Lung (tissue), 12 donors: Measurements from ENCODE around the gene GHR. TPM values are rescaled to one million over a fixed set of nuclear protein-coding genes. Genes with fewer than 3 reads are reported as not detected.

Experiments used
- ATAC-seq: fragments of 200-7000 bp; cut with Tn5 transposase; one replicate; pipeline ENCODE4 v1.9.1; 2020; ENCODE audit warnings: moderate number of reproducible peaks; ENCODE audit not compliant: insufficient read depth, low FRiP score
- DNase-seq, 3 donors: peaks; one replicate each; pipeline ENCODE4 v3.0.0-alpha.2; 2013 to 2017
- H3K27ac ChIP-seq, 2 donors: one replicate each; pipeline ENCODE4 v1.5.1; 2013; ENCODE audit warnings: mild to moderate bottlenecking in 2 of 2, moderate library complexity in 2 of 2, control low read depth in 1 of 2, inconsistent platforms in 1 of 2, low read depth in 1 of 2, low read length in 1 of 2
- H3K27me3 ChIP-seq, 3 donors: one replicate each; pipeline ENCODE4 v1.5.1; 2013; ENCODE audit warnings: low read length in 2 of 3; ENCODE audit not compliant: control insufficient read depth in 3 of 3, insufficient read depth in 3 of 3
- H3K36me3 ChIP-seq, 4 donors: one replicate each; pipeline ENCODE4 v1.5.1; 2013; ENCODE audit warnings: low read length in 4 of 4, mild to moderate bottlenecking in 1 of 4, moderate library complexity in 1 of 4; ENCODE audit not compliant: control insufficient read depth in 4 of 4, insufficient read depth in 4 of 4
- H3K4me1 ChIP-seq, 5 donors: one replicate each; pipeline ENCODE4 v1.5.1; 2013; ENCODE audit warnings: low read length in 5 of 5, mild to moderate bottlenecking in 2 of 5, moderate library complexity in 1 of 5; ENCODE audit not compliant: control insufficient read depth in 5 of 5, insufficient read depth in 5 of 5
- H3K4me3 ChIP-seq: one replicate; pipeline ENCODE4 v1.5.1; 2013; ENCODE audit warnings: mild to moderate bottlenecking, control low read depth, moderate library complexity
- H3K9ac ChIP-seq, 2 donors: one replicate each; pipeline ENCODE4 v1.5.1; 2013; ENCODE audit warnings: low read length in 2 of 2, control low read depth in 1 of 2; ENCODE audit not compliant: insufficient read depth in 1 of 2
- H3K9me3 ChIP-seq, 4 donors: one replicate each; pipeline ENCODE4 v1.5.1; 2013; ENCODE audit warnings: low read length in 3 of 4, mild to moderate bottlenecking in 1 of 4, moderate library complexity in 1 of 4; ENCODE audit not compliant: control insufficient read depth in 4 of 4, insufficient read depth in 3 of 4
- WGBS, 2 donors: extraction: QIAGEN DNeasy Blood & Tissue Kit; methylation state at CpG; one replicate each; pipeline ENCODE4 v1.1.7; 2013; 5-methylcytosine and 5-hydroxymethylcytosine counted together
- polyA plus RNA-seq, 2 donors: library from polyadenylated mRNA; stranded (reverse); fragments of 200-250 nt; gene quantifications; one replicate each; pipeline ENCODE4 v1.2.1, GENCODE V29; 2013
- total RNA-seq, 2 donors: library from RNA; depleted of rRNA in 1 of 2; stranded (reverse); fragments of >200 nt in 1 of 2; gene quantifications; one replicate each; pipeline ENCODE4 v1.2.1, GENCODE V29; 2014 to 2021
- TF ChIP-seq, protein P1 (sequence below): IDR thresholded peaks from 2 replicates; pipeline ENCODE4 v1.5.1; 2012; ENCODE audit warnings: mild to moderate bottlenecking; ENCODE audit errors: control extremely low read depth, extremely low read depth
- donor health status: control.
- donor health status: control.
- donor health status: Bipolar disorder and iron deficiency.
- donor health status: healthy.
- donor health status: DM: yes; HTN: yes; CAD: no.

GHR gene
- total and polyA plus RNA-seq, 4 donors: 0.98 to 23.8 (median 3.2) TPM

DNA sequence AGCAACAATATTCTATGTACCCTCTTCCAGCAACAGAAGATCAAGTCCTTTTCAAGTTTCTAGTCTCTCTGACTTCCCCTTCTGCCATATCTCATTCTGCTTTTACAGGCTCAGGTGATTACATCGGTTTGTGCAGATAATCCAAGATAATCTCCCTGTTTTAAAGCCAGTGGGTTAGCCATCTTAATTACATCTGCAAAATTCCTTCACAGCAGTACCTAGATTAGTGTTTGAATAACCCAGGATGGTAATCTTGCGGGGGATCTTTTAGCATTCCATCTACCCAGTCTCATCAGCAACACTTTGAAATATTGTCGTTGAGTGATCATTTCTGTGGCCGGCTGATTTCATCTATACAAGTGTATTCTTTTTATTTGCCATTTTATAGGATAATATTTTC, 130.2 kb downstream of the GHR start:
- ATAC-seq (no peak), DNase-seq (no peak)
- Histone ChIP-seq H3K36me3 (no peaks in the 10 kb centered on the region), H3K4me3 (no peak overlapping the region), H3K27me3 (no peaks in the 10 kb centered on the region), H3K27ac (no peak overlapping the region), H3K9me3 (no peaks in the 10 kb centered on the region), H3K9ac (no peak overlapping the region), H3K4me1 (peaks cover 0 to 36% (median 2%) of the 10 kb centered on the region in 5 donors)
- TF ChIP-seq, protein P1, sequence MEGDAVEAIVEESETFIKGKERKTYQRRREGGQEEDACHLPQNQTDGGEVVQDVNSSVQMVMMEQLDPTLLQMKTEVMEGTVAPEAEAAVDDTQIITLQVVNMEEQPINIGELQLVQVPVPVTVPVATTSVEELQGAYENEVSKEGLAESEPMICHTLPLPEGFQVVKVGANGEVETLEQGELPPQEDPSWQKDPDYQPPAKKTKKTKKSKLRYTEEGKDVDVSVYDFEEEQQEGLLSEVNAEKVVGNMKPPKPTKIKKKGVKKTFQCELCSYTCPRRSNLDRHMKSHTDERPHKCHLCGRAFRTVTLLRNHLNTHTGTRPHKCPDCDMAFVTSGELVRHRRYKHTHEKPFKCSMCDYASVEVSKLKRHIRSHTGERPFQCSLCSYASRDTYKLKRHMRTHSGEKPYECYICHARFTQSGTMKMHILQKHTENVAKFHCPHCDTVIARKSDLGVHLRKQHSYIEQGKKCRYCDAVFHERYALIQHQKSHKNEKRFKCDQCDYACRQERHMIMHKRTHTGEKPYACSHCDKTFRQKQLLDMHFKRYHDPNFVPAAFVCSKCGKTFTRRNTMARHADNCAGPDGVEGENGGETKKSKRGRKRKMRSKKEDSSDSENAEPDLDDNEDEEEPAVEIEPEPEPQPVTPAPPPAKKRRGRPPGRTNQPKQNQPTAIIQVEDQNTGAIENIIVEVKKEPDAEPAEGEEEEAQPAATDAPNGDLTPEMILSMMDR: no peak
- WGBS, 2 donors: 64 to 89% methylated on average over 4 of the region's 4 CpGs

DNA sequence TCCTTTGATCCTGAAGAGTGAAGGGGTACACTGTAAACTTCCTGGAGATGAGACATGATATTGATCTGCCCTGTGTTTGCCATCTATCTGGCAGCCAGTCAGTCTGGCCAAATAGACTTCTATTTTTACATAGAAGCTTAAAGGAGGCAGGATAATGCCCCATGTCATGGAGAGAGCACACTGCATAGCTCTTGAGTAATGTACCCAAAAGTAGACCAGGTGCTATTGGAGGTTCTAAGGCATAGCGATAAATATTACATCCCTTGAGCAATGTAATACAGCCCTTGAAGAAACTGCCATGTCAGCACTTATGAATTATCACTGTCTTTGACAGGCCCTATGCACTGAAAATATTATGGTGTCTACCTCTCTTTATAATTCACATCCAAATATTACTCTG, 131.8 kb downstream of the GHR start:
- Histone ChIP-seq H3K4me3 (no peak overlapping the region), H3K27ac (no peak overlapping the region), H3K9ac (no peak overlapping the region), H3K9me3 (no peaks in the 10 kb centered on the region), H3K27me3 (no peaks in the 10 kb centered on the region), H3K4me1 (peaks cover 0 to 29% (median 0%) of the 10 kb centered on the region in 5 donors), H3K36me3 (no peaks in the 10 kb centered on the region)
- TF ChIP-seq, protein P1: no peak
- ATAC-seq (no peak), DNase-seq (no peak)
- 96 to 97% methylated on average over 1 of the region's 1 CpG for WGBS, 2 donors

DNA sequence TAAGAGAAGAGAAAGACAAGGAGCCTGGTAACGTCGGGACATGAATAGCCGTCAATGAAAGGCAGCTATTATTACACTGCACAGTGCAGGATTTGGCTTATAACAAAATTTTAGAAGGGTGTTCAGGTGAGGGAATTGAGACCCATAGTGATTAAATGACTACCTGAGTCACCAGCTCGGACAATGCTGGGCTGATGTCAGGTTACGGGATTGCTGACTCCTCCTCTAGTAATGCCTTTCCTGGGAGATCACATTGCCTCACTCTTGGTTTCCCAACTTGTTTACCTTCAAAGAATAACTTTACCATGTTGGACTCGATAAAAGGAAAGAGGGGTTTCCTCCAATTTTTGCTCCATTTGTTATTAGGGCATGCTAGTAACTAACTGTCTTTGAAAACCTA, 132.6 kb downstream of the GHR start:
- H3K4me1 ChIP-seq: peaks cover 0 to 29% (median 0%) of the 10 kb centered on the region in 5 donors
- no peaks in the 10 kb centered on the region for H3K27me3 ChIP-seq
- no peak overlapping the region for H3K4me3 ChIP-seq
- ATAC-seq: no peak
- no peaks in the 10 kb centered on the region for H3K36me3 ChIP-seq
- H3K9ac ChIP-seq: no peak overlapping the region
- H3K27ac ChIP-seq: no peak overlapping the region
- TF ChIP-seq, protein P1: no peak
- DNase-seq: no peak
- WGBS, 2 donors: 83 to 90% methylated on average over 6 of the region's 6 CpGs
- H3K9me3 ChIP-seq: no peaks in the 10 kb centered on the region

DNA sequence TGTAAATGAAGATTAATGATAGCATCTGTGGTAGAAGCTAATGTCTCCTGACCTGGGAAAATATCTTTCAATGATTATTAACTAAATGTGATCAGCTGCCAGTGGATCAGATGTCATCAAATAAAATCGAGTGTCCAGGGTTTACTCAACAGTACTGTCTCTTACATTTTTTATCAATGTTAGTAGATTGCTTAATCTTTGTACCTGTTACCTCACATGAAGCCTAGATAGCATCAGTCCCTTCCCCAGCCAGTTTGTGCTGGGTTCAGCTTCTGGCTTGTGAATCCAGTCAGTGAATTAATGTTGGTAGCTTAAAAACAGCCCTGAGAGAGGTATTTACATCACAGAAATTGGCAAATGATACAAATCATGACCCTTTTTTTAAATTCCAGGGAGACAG, 134.4 kb downstream of the GHR start:
- Histone ChIP-seq H3K27ac (no peak overlapping the region), H3K4me1 (peaks cover 0 to 24% (median 6%) of the 10 kb centered on the region in 5 donors), H3K36me3 (no peaks in the 10 kb centered on the region), H3K9ac (no peak overlapping the region), H3K4me3 (no peak overlapping the region), H3K9me3 (no peaks in the 10 kb centered on the region), H3K27me3 (no peaks in the 10 kb centered on the region)
- TF ChIP-seq, protein P1: no peak
- ATAC-seq: no peak
- 53 to 71% methylated on average over 1 of the region's 1 CpG for WGBS, 2 donors
- DNase-seq: no peak
